Neuronal stem cell (in vitro differentiated cells): ENCODE data around the gene HBE1.

Experiments
- DNase-seq: peaks from one replicate; pipeline ENCODE4 v3.0.0-alpha.2; 2013; ENCODE audit warnings: low spot score
- H2AFZ ChIP-seq: one replicate; pipeline ENCODE4 v1.6.1; 2013; ENCODE audit warnings: mild to moderate bottlenecking, low read length, inconsistent platforms
- H2AK5ac ChIP-seq: 2 replicates; pipeline ENCODE4 v1.6.1; 2013; ENCODE audit warnings: low read depth, mild to moderate bottlenecking, inconsistent platforms, low read length, moderate library complexity, mixed read lengths
- H2BK120ac ChIP-seq: 2 replicates; pipeline ENCODE4 v1.6.1; 2013; ENCODE audit warnings: low read depth, mild to moderate bottlenecking, inconsistent platforms, low read length, moderate library complexity, mixed read lengths
- H2BK12ac ChIP-seq: one replicate; pipeline ENCODE4 v1.6.1; 2013; ENCODE audit warnings: low read length, inconsistent platforms
- H2BK15ac ChIP-seq: 2 replicates; pipeline ENCODE4 v1.6.1; 2013; ENCODE audit warnings: mild to moderate bottlenecking, low read length, inconsistent platforms, mixed read lengths
- H2BK5ac ChIP-seq: one replicate; pipeline ENCODE4 v1.6.1; 2013; ENCODE audit warnings: inconsistent platforms, mild to moderate bottlenecking, low read length, moderate library complexity
- H3K14ac ChIP-seq: one replicate; pipeline ENCODE4 v1.6.1; 2013; ENCODE audit warnings: low read length, inconsistent platforms
- H3K18ac ChIP-seq: 2 replicates; pipeline ENCODE4 v1.6.1; 2013; ENCODE audit warnings: low read length, inconsistent platforms
- H3K23ac ChIP-seq: 2 replicates; pipeline ENCODE4 v1.6.1; 2013; ENCODE audit warnings: low read depth, mild to moderate bottlenecking, mixed read lengths, low read length, inconsistent platforms; ENCODE audit not compliant: poor library complexity
- H3K27ac ChIP-seq: replicated peaks from 3 replicates; pipeline ENCODE4 v1.5.1; 2013; ENCODE audit warnings: low read length, inconsistent platforms
- H3K27me3 ChIP-seq, 3 experiments: 2 replicates each; pipeline ENCODE4 v1.6.1; 2013; ENCODE audit warnings: low read length in 3 of 3, mild to moderate bottlenecking in 2 of 3, inconsistent platforms in 1 of 3, low read depth in 1 of 3, mixed read lengths in 1 of 3, moderate library complexity in 1 of 3; ENCODE audit not compliant: control insufficient read depth in 3 of 3, insufficient read depth in 3 of 3
- H3K36me3 ChIP-seq, 2 donors: replicated peaks in 1 of 2; 2 replicates each; pipeline ENCODE4 v1.6.1; 2013; ENCODE audit warnings: low read length in 2 of 2; ENCODE audit not compliant: control insufficient read depth in 2 of 2, insufficient read depth in 2 of 2
- H3K4ac ChIP-seq: 2 replicates; pipeline ENCODE4 v1.6.1; 2013; ENCODE audit warnings: inconsistent platforms, mild to moderate bottlenecking, low read length, moderate library complexity
- H3K4me1 ChIP-seq, 2 donors: 1 replicate in 1 of 2; 2 replicates in 1 of 2; pipeline ENCODE4 v1.6.1; 2013; ENCODE audit warnings: low read length in 2 of 2, low read depth in 1 of 2; ENCODE audit not compliant: control insufficient read depth in 2 of 2, insufficient read depth in 1 of 2
- H3K4me2 ChIP-seq: one replicate; pipeline ENCODE4 v1.6.1; 2013; ENCODE audit warnings: mild to moderate bottlenecking, low read length, inconsistent platforms; ENCODE audit not compliant: insufficient read depth, poor library complexity, severe bottlenecking
- H3K4me3 ChIP-seq, 2 donors: 2 replicates each; pipeline ENCODE4 v1.5.1; 2013; ENCODE audit warnings: low read length in 2 of 2, mild to moderate bottlenecking in 2 of 2, inconsistent platforms in 1 of 2, moderate library complexity in 1 of 2
- H3K79me1 ChIP-seq: one replicate; pipeline ENCODE4 v1.6.1; 2013; ENCODE audit warnings: low read depth, mild to moderate bottlenecking, inconsistent platforms, low read length, moderate library complexity
- H3K9ac ChIP-seq: one replicate; pipeline ENCODE4 v1.6.1; 2013; ENCODE audit warnings: mild to moderate bottlenecking, low read depth, low read length, inconsistent platforms; ENCODE audit not compliant: poor library complexity
- H3K9me3 ChIP-seq, 2 donors: replicated peaks in 1 of 2; 2 replicates each; pipeline versions ENCODE3 to v1.6.1; 2013; ENCODE audit warnings: low read length in 2 of 2, mild to moderate bottlenecking in 2 of 2, inconsistent platforms in 1 of 2, low read depth in 1 of 2, mixed read lengths in 1 of 2, moderate library complexity in 1 of 2; ENCODE audit not compliant: control insufficient read depth in 2 of 2, insufficient read depth in 1 of 2
- H4K8ac ChIP-seq: one replicate; pipeline ENCODE4 v1.6.1; 2013; ENCODE audit warnings: low read depth, mild to moderate bottlenecking, inconsistent platforms, low read length, moderate library complexity
- H4K91ac ChIP-seq: one replicate; pipeline ENCODE4 v1.6.1; 2013; ENCODE audit warnings: low read length, low read depth, mild to moderate bottlenecking, inconsistent platforms; ENCODE audit not compliant: poor library complexity
- WGBS, 2 donors: extraction: QIAGEN DNeasy Blood & Tissue Kit; methylation state at CpG; one replicate each; pipeline ENCODE4 v1.1.7; 2013; ENCODE audit warnings: missing lambda C conversion rate in 2 of 2, mixed read lengths in 1 of 2; ENCODE audit not compliant: insufficient read length in 2 of 2, insufficient replicate concordance in 1 of 2; ENCODE audit errors: extremely low coverage in 2 of 2; 5-methylcytosine and 5-hydroxymethylcytosine counted together

The HBE1 gene

GRCh38 chr11:5285703-5286340 is 16.1 kb upstream of the HBE1 start:
- WGBS, 2 donors = no CpG with 5 or more reads among the region's 4 CpGs
- no peak overlapping the region for H3K27ac ChIP-seq
- H2AK5ac ChIP-seq = no peak overlapping the region
- H2BK15ac ChIP-seq = no peak overlapping the region
- no peaks in the 10 kb centered on the region for H3K36me3 ChIP-seq
- no peaks in the 10 kb centered on the region for H3K27me3 ChIP-seq
- no peak overlapping the region for H3K4me3 ChIP-seq
- no peaks in the 10 kb centered on the region for H3K79me1 ChIP-seq
- H3K4me2 ChIP-seq = no peak overlapping the region
- no peak overlapping the region for H4K8ac ChIP-seq
- no peak overlapping the region for H2BK12ac ChIP-seq
- H3K14ac ChIP-seq = no peak overlapping the region
- no peaks in the 10 kb centered on the region for H3K9me3 ChIP-seq
- no peak overlapping the region for H3K18ac ChIP-seq
- H2AFZ ChIP-seq = no peak overlapping the region
- no peak for DNase-seq
- no peak overlapping the region for H4K91ac ChIP-seq
- no peak overlapping the region for H3K4ac ChIP-seq
- no peaks in the 10 kb centered on the region for H3K4me1 ChIP-seq
- no peak overlapping the region for H2BK120ac ChIP-seq
- no peak overlapping the region for H2BK5ac ChIP-seq
- H3K9ac ChIP-seq = no peak overlapping the region
- H3K23ac ChIP-seq = no peak overlapping the region

GRCh38 chr11:5284637-5285036 is 14.9 kb upstream of the HBE1 start:
- Histone ChIP-seq H2BK12ac (no peak overlapping the region), H2BK120ac (no peak overlapping the region), H3K4ac (no peak overlapping the region), H3K14ac (no peak overlapping the region), H2AFZ (no peak overlapping the region), H3K36me3 (no peaks in the 10 kb centered on the region), H3K27ac (no peak overlapping the region), H3K4me2 (no peak overlapping the region), H3K9ac (no peak overlapping the region), H2BK5ac (no peak overlapping the region), H3K18ac (no peak overlapping the region), H3K27me3 (no peaks in the 10 kb centered on the region), H3K4me3 (no peak overlapping the region), H4K8ac (no peak overlapping the region), H3K9me3 (no peaks in the 10 kb centered on the region), H2BK15ac (no peak overlapping the region), H2AK5ac (no peak overlapping the region), H4K91ac (no peak overlapping the region), H3K23ac (no peak overlapping the region), H3K79me1 (no peaks in the 10 kb centered on the region), H3K4me1 (no peaks in the 10 kb centered on the region)
- no peak for DNase-seq
- WGBS, 2 donors = no CpG with 5 or more reads among the region's 2 CpGs

GRCh38 chr11:5283882-5284281 is 14.1 kb upstream of the HBE1 start:
- no peak overlapping the region for H4K91ac ChIP-seq
- H3K4me2 ChIP-seq = no peak overlapping the region
- WGBS, 2 donors = no CpG with 5 or more reads among the region's 1 CpG
- H3K4me3 ChIP-seq = no peak overlapping the region
- no peak overlapping the region for H3K18ac ChIP-seq
- H2BK12ac ChIP-seq = no peak overlapping the region
- no peak overlapping the region for H4K8ac ChIP-seq
- H2BK5ac ChIP-seq = no peak overlapping the region
- H3K4ac ChIP-seq = no peak overlapping the region
- no peak overlapping the region for H2AFZ ChIP-seq
- no peaks in the 10 kb centered on the region for H3K4me1 ChIP-seq
- H2BK15ac ChIP-seq = no peak overlapping the region
- no peak overlapping the region for H3K27ac ChIP-seq
- no peak overlapping the region for H3K9ac ChIP-seq
- H3K9me3 ChIP-seq = no peaks in the 10 kb centered on the region
- H2AK5ac ChIP-seq = no peak overlapping the region
- no peak overlapping the region for H2BK120ac ChIP-seq
- no peaks in the 10 kb centered on the region for H3K79me1 ChIP-seq
- H3K23ac ChIP-seq = no peak overlapping the region
- H3K36me3 ChIP-seq = no peaks in the 10 kb centered on the region
- H3K27me3 ChIP-seq = no peaks in the 10 kb centered on the region
- no peak for DNase-seq
- no peak overlapping the region for H3K14ac ChIP-seq

GRCh38 chr11:5283086-5283485 is 13.3 kb upstream of the HBE1 start:
- Histone ChIP-seq H3K4me1 (no peaks in the 10 kb centered on the region), H3K27me3 (no peaks in the 10 kb centered on the region), H2BK5ac (no peak overlapping the region), H4K8ac (no peak overlapping the region), H3K14ac (no peak overlapping the region), H3K36me3 (no peaks in the 10 kb centered on the region), H3K4me2 (no peak overlapping the region), H3K27ac (no peak overlapping the region), H3K9me3 (no peaks in the 10 kb centered on the region), H2BK12ac (no peak overlapping the region), H2BK120ac (no peak overlapping the region), H2AK5ac (no peak overlapping the region), H2BK15ac (no peak overlapping the region), H3K4me3 (no peak overlapping the region), H3K18ac (no peak overlapping the region), H3K9ac (no peak overlapping the region), H3K23ac (no peak overlapping the region), H4K91ac (no peak overlapping the region), H2AFZ (no peak overlapping the region), H3K79me1 (no peaks in the 10 kb centered on the region), H3K4ac (no peak overlapping the region)
- WGBS, 2 donors = no CpG with 5 or more reads among the region's 3 CpGs
- no peak for DNase-seq
